HG03159 (cell line): ENCODE measurements around the gene ZNF33B.
"Not testable (repeated sequence)": the region's sequence is repeated elsewhere in the genome, so short reads cannot be mapped to it uniquely, and the experiment has no call there.

ENCODE experiments used
- ATAC-seq: cut with Tn5 transposase; IDR thresholded peaks from one replicate; pipeline ENCODE4 v1.9.1; 2021; ENCODE audit warnings: mild to moderate bottlenecking, moderate library complexity; ENCODE audit not compliant: unreplicated experiment

ZNF33B gene

GRCh38 chr10:42618424-42618823, 19.9 kb downstream of the ZNF33B start:
- no peak for ATAC-seq

- no peak for ATAC-seq
These were observed 23.0 kb downstream of the ZNF33B start for GRCh38 chr10:42615419-42615818.

GRCh38 chr10:42609872-42610271, 28.5 kb downstream of the ZNF33B start:
- no peak for ATAC-seq

- ATAC-seq: no peak
These were observed 40.0 kb downstream of the ZNF33B start for GRCh38 chr10:42598249-42598873.

GRCh38 chr10:42596196-42596595, 42.2 kb downstream of the ZNF33B start:
- ATAC-seq: no peak

- no peak for ATAC-seq
These were observed 44.1 kb downstream of the ZNF33B start for GRCh38 chr10:42594246-42594650.

- no peak for ATAC-seq
These were observed 45.1 kb downstream of the ZNF33B start for GRCh38 chr10:42593284-42593683.

GRCh38 chr10:42583828-42584227, 54.5 kb downstream of the ZNF33B start:
- ATAC-seq: no peak

GRCh38 chr10:42578019-42578418, 60.4 kb downstream of the ZNF33B start:
- ATAC-seq: no peak

- ATAC-seq: no peak
These were observed 62.0 kb downstream of the ZNF33B start for GRCh38 chr10:42576338-42576737.

GRCh38 chr10:42574336-42574735, 64.0 kb downstream of the ZNF33B start:
- no peak for ATAC-seq

GRCh38 chr10:42556931-42557330, 81.4 kb downstream of the ZNF33B start:
- ATAC-seq: no peak

- ATAC-seq: not testable (repeated sequence)
These were observed 84.8 kb downstream of the ZNF33B start for GRCh38 chr10:42553576-42553975.

GRCh38 chr10:42553064-42553407, 85.3 kb downstream of the ZNF33B start:
- ATAC-seq: peak; percentile 18

GRCh38 chr10:42552188-42553063, 85.9 kb downstream of the ZNF33B start:
- peak; percentile 94 for ATAC-seq

- no peak for ATAC-seq
These were observed 86.7 kb downstream of the ZNF33B start for GRCh38 chr10:42551582-42552187.

GRCh38 chr10:42549851-42550250, 88.5 kb downstream of the ZNF33B start:
- ATAC-seq: no peak

GRCh38 chr10:42548254-42548653, 90.1 kb downstream of the ZNF33B start:
- no peak for ATAC-seq

GRCh38 chr10:42544945-42545344, 93.4 kb downstream of the ZNF33B start:
- ATAC-seq: no peak

- no peak for ATAC-seq
These were observed 94.5 kb downstream of the ZNF33B start for GRCh38 chr10:42543840-42544372.
